ENCODE data around the gene GRAMD1A. TPM values are rescaled to one million over a fixed set of nuclear protein-coding genes. Genes with fewer than 3 reads are reported as not detected.

Gene GRAMD1A
- total and polyA plus RNA-seq, 2 of the 8 experiments (the other 6 are each of a cell fraction or from before 2014, with no cell fraction given) = 113 to 154 TPM

DNA sequence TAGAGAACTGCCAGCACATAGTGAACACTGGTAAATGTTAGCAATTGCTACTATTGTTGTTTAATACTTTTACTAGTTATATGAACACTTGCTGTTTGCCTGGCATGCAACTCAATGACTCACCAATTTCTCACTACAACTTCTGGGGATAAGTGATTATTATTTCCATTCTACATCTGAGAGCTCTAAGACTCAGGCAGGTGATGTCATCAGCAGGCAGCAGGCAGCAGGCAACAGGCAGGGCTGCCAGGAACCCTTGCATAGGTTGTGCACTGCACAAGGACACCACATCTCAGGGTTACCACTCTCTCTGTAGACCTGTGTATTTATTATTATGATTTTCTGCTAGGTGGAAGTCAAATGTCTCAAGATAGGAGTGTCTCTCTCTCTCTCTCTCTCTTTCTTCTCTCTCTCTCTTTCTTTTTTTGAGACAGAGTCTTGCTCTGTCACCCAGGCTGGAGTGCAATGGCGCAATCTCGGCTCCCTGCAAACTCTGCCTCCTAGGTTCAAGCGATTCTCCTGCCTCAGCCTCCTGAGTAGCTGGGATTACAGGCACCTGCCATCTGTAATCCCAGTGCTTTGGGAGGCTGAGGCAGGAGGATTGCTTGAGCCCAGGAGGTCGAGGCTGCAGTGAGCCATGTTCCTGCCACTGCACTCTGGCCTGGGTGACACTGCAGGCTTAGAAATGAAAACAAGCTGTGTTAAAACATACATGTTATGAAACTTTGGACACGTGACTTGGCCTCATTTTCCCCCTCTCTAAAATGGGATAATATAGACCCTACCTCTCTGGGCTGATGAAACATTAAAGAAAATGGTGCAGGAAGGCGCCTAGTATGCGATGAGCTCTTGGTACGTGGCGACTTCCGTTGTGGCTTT, 64.1 kb downstream of the GRAMD1A start (continued):
- TF ChIP-seq ATF2 (IDR thresholded peaks at IDR 0.05; ENCODE audit: low read length) (no peak), CBX5 (IDR thresholded peaks at IDR 0.05; ENCODE audit: low read depth, low read length) (no peak), PHF8 (conservative IDR thresholded peaks at IDR 0.05; ENCODE audit: low read depth, low read length) (no peak), RFX5 (IDR thresholded peaks at IDR 0.05; ENCODE audit: borderline replicate concordance, low read depth, low read length) (no peak), KDM4A (IDR thresholded peaks at IDR 0.05; ENCODE audit: low read depth, low read length, severe bottlenecking) (no peak), POU5F1 (IDR thresholded peaks at IDR 0.05; ENCODE audit: low read depth, low read length) (no peak)

Data from H1 (cell line).